Endometrial microvascular endothelial cells (primary cell): ENCODE data around the gene BACE1-AS. TPM values are rescaled to one million over a fixed set of nuclear protein-coding genes. Genes with fewer than 3 reads are reported as not detected.
"Not testable (repeated sequence)": the region's sequence is repeated elsewhere in the genome, so short reads cannot be mapped to it uniquely, and the experiment has no call there.

Experiments used
- in situ Hi-C: cut with HindIII; loops from 2 replicates; pipeline ENCODE4 v1.10.0; 2017; ENCODE audit warnings: low sequenced_read_pairs, low pct_unique_long_range_greater_than_20kb; ENCODE audit errors: inconsistent ontology term
- total RNA-seq: library from RNA; depleted of rRNA; stranded (reverse); fragments of >200 nt; gene quantifications from one replicate; pipeline ENCODE4 v1.2.3, GENCODE V29; 2015; ENCODE audit errors: inconsistent ontology term

The BACE1-AS gene
- total RNA-seq, 1 donor from 2014 or later: 1.5 TPM

DNA sequence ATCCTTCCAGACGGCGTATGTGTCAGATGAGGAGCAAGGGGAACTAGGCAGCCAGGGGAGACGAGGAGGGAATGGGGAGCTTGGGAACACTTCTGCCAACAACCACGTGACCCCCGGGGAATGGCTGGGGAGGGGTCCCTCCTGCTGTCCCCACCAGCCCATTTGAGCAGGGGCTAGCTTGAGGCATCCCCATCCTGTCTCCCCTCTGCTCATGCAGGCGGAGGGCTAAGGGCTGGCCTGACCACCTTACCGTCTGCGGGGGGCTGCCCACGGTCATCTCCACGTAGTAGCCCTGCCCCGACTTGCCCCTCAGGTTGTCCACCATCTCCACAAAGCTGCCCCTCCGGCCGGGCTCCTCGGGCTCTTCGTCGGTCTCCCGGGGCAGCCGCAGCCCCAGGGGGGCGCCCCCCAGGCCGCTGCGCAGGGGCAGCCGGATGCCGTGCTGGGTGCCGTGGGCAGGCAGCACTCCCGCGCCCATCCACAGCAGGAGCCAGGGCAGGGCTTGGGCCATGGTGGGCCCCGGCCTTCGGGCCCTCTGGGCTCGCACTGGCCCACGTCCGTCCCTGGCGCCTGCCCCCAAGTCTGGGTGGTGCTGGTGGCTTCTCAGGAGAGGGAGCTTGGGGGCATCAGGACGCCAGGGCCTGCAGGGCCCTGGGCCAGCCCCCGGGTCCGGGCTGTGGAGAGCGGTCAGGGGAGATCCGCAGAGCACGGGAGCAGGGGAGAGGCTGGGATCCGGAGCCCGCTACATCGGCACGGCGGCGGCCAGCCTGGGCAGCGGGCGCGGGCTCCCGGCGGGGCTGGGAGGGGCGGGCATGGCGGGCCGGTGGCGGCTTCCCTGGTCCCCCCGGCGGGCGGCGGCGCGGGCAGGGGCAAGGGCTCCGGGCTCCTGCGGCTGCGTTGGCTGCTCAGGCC is 24.4 kb downstream of the BACE1-AS start:
- in situ Hi-C loops: no loop called here

DNA sequence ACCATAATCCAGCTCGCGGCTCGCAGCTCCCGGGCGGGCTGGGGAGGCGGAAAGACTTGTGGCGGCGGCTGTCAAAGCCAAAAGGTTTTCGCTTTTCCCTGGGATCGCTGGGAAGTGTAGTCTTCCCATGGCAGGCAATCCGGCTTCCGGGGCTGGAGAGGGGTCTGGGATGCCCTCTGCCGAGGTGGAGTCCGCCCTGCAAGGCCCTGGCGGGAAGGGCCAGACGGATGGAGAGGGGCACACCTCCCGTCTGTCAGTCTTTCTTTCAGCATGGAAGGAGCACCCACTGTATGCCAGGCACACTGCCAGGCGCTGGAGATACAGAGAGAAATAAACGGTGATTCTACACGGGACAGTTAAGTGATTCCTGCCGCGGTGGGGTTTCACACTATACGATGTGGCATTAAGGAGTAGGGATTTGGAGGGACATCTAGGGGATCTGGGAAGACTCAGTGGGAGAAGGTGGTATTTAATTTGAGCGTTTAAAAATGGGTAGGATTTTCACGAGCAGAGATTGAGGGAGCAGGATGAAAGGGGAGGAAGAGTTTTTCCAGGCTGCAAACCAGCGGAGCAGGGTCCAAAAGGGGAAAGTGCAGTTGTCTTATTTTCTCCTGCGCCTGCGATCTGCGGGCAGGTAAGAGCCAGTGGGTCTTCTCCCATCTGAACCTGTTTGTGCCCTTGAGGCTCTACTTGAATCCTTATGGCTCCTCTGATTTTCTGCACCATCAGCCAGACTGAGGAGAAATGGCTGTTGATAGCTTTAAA is 25.2 kb downstream of the BACE1-AS start, which contains the start of gene BACE1:
TSS of gene BACE1 (minus strand) at position 60 of the 765 bp plus-strand sequence. CDS start 461 bp downstream, outside the sequence.
- in situ Hi-C loops: no loop called here

DNA sequence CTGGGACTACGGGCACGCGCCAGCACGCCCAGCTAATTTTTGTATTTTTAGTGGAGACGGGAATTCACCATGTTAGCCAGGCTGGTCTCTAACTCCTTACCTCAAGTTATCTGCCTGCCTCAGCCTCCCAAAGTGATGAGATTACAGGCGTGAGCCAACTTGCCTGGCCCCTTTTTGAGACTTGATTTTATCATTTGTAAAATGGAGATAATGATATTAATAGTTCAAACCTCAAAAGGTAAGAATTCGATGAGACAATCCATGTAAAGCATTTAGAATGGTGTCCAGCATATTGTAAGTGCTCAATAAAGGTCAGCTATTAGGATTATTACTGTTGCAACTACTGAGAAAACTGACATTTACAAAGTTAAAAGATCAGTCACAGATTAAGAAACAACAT is 27.6 kb downstream of the BACE1-AS start:
- in situ Hi-C loops: no loop called here

DNA sequence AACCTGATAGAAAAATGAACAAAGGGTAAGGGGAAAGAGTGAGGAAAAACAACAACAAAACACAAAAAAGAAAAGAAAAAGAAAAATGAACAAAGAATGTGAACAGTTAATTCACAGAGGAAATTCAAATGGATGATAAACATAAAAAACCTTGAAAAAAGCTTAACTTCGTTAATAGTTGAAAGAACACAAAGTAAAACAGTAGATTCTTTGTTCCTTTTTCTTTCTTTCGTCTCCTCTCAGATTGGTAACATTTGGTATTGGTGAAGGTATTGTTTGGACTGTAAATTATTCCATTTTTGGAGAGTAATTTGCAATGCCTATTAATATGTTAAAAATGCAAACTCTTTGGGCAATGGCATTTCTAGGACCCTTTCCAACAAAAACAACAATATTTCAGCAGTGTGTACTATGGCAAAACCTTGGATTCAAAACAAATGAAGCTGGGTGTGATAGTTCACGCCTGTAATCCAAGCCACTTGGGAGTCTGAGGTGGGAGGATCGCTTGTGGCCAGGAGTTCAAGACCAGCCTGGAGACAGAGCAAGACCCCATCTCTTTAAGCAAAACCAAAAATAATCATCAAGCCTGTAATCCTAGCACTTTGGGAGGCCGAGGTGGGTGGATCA is 28.2 kb downstream of the BACE1-AS start:
- in situ Hi-C loops: no loop called here

DNA sequence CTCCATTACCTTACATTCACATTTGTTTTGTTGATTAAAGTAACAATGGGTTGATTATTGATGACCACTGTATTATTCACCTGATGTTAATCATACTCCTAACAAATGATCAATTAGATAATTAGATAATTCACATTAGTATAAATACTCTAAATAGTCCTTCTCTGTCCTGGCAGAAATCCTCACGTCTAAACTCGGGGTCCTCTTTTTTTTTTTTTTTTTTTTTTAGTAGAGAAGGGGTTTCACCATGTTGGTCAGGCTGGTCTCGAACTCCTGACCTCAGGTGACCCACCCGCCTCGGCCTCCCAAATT is 36.1 kb downstream of the BACE1-AS start:
- in situ Hi-C loops: not testable (repeated sequence)

DNA sequence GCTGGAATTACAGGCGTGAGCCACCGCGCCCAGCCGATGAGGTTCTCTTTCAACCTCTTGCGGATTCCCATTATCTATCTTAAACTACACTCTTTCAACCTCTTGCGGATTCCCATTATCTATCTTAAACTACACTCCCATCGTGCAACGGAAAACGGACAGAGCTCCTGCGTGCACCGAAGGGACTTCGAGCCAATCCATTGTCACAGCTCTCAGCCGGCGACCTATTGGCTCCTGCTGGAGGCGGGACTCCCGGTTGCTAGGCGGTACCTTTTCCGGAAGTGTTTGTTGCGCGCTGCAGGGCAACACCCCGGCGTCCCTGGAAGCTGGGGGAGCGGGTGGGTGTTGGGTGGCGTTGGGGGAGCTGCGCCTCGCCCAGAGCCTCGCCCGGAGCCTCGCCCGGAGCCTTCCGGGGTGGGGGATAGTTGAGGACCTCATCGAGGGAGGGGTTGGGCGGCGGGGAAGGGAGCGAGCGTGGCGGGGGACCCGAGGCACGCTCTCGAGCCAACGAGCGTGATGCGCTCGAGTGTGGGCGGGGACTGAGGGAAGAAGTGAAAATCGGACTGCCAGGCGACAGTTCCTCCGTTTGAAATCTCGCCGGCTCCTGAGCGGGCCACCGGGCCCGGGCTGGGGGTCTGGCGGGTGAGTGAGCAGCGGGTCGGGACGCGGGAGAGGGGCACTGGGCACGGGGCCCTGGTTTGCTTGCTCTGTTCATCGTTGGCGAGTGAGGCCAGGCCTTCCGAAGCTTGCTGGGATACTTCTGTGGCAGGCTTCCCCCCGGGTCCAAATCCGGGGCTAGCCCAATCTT is 36.6 kb downstream of the BACE1-AS start, which contains the start of gene CEP164:
TSS of gene CEP164 (plus strand) at position 288 of the 808 bp plus-strand sequence. CDS start 10,733 bp downstream, outside the sequence.
- in situ Hi-C loops: no loop called here

DNA sequence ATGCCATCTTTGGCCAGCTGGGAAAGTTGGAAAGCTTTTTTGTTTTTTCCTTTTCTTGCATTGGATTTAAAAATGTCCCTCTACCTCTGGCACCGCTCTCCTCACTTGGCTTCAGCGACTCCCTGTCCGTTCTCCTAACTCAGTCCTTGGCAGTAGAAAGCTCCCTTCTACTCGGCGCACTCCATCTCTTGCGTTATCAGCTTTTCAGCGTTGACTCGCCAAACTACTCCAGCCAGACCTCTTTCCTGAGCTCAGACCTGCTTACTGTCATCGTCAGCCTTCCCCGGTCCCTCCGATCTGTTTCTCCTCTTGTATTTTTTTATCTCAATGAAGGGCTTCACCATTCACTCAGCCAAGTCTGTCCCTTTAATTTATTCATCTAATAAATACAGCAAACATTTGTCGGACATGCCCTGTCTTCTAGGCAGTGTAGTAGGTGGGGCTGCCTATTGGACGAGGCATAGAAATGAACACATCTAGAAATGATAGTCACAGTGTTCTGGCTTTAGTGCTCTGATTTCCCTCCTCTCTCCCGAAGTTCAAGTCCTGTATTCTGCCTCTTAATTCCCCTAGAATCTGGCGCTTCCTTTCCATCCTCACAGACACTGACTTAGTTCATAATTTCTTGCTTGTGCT is 37.3 kb downstream of the BACE1-AS start:
- in situ Hi-C loops: no loop called here

DNA sequence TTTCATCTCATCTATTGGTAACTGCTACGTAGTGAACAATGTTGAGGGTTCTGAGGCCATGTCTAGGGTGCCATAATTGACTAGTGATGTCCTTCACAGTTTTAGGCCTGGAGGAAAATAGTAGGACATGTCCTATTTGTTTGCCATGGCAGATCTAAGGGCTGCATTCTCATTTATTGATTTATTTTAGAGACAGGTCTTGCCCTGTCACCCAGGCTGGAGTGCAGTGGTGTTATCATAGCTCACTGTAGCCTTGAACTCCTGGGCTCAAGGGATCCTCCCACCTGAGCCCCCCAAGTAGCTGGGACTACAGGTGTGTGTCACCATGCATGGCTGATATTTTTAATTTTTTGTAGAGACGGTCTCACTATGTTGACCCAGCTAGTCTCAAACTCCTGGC is 41.7 kb downstream of the BACE1-AS start:
- in situ Hi-C loops: no loop called here

DNA sequence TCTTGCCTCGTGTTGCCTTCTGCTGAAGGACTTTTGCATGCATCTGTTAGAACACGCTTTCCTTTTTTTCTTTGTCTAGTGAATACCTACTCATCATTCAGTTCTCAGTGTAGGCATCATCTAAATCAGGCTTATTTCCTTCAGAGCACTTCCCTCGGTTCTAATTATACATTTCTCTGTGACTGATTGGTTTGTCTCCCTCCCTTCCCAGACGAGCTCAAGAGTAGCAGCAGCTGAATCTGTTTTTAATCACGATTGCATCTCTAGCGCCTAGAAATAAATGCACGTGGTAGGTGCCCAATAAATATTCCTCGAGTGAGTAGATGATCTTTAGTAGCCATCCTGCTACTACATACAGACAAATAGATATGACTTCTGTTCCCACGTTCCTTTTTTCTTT is 42.8 kb downstream of the BACE1-AS start:
- in situ Hi-C loops: no loop called here

DNA sequence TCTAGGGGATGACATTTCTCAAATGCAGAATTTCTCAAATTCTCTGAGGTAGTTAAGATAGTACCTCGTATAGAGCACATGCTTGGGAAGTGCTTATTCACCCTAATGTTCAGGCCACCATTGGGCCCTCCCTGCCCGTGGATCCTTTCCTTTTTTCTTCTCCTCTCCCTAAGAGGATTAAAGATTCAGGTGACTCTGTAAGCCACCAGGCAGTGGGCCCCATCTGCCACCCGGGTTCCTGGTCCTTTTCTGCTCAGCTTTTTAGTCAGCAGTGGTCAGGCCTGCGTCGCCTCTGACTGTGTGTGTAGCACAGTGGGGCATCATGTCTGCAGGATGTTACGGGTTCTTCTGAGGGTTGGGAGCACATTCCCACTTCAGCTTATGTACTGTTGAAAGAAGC is 43.8 kb downstream of the BACE1-AS start:
- in situ Hi-C loops: no loop called here

DNA sequence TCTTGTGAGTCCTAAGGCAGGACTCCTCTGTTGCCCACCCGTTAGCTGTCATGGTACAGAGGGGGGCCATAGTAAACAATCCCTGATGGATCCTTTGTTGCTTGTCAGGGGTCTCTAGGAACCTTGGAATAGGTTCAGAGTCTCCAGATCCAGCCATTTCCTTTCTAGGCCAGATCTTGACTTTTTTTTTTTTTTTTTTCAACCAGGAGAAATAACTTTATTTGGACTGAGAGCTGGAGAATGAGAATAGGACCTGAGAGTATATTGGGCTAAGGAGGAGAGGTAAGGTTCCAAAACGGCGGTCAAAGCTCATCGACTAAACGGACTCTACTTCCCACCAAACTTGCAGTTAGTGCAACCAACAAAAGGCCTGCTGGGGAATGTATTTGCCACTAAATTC is 44.3 kb downstream of the BACE1-AS start:
- in situ Hi-C loops: no loop called here

DNA sequence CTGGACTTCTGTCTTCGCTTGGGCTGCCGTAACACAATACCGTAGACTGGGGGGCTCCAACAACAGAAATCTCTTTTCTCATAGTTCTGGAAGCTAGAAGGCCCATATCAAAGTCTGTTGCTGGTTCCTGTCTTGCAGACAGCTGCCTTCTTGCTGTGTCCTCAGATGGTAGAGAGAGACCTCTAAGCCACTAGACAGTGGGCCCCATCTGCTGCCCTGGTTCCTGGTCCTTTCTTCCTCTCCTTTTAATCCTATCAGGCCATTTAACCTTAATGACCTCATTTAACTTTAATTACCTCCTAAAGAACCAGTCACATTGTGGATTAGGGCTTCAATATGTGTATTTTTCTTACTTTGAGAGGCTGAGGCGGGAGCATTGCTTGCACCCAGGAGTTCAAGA is 45.9 kb downstream of the BACE1-AS start:
- in situ Hi-C loops: no loop called here

Other genes with a start within 250 kb of the BACE1-AS start
- 7.9 TPM for gene SIK3, start 192.9 kb upstream of the BACE1-AS start, total RNA-seq
- 123 TPM for gene PAFAH1B2, start 147.1 kb upstream of the BACE1-AS start, total RNA-seq
- 17.9 TPM for gene SIDT2, start 112.6 kb upstream of the BACE1-AS start, total RNA-seq
- gene TAGLN, start 92.0 kb upstream of the BACE1-AS start, total RNA-seq: 110 TPM
- gene PCSK7, start 59.3 kb upstream of the BACE1-AS start, total RNA-seq: 63.4 TPM
- gene RNF214, start 58.7 kb upstream of the BACE1-AS start, total RNA-seq: 15.1 TPM
- gene BACE1, start 24.9 kb downstream of the BACE1-AS start, total RNA-seq: 17.2 TPM
- gene CEP164, start 36.5 kb downstream of the BACE1-AS start, total RNA-seq: 31.1 TPM